Retinal pigment epithelial cell (primary cell): ENCODE data around the gene C6orf15.
A peak's percentile ranks its signal among the peaks of the same experiment; 100 is the strongest.

Source experiments
- DNase-seq: peaks from one replicate; pipeline ENCODE4 v3.0.0-alpha.2; 2010; ENCODE audit warnings: low read depth
- H3K4me3 ChIP-seq: 2 replicates; pipeline ENCODE4 v1.5.1; 2011; ENCODE audit warnings: mild to moderate bottlenecking, low read length, control low read depth, moderate library complexity
- TF ChIP-seq, protein P1 (sequence below): conservative IDR thresholded peaks from 2 replicates; pipeline ENCODE4 v1.5.1; 2011; ENCODE audit warnings: low read depth, low read length, control low read depth, inconsistent platforms

The C6orf15 gene

DNA sequence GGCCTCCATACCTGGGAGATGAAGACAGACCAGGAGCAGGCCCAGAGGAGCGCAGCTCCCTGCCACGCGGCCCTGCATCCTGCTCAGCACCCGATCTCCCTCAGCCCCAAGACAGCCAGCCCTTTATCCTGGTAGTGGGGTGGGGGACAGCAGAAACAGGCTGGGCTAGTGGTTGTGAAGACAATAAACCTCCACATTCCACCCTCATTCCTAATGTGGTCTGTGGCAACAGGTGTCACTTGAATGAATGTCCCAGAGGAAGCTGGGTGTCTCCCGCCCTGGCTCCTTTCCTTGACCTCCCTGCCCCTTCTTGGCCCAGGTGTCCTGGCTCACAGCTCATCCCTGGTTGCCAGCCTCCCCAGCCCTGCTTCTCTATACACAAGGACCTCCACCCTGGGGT is at the start of gene C6orf15:
Gene C6orf15, minus strand, starts transcription at position 98 of the 400 bp plus-strand sequence. Its CDS starts 20 bp downstream, at position 78.
- TF ChIP-seq, protein P1, sequence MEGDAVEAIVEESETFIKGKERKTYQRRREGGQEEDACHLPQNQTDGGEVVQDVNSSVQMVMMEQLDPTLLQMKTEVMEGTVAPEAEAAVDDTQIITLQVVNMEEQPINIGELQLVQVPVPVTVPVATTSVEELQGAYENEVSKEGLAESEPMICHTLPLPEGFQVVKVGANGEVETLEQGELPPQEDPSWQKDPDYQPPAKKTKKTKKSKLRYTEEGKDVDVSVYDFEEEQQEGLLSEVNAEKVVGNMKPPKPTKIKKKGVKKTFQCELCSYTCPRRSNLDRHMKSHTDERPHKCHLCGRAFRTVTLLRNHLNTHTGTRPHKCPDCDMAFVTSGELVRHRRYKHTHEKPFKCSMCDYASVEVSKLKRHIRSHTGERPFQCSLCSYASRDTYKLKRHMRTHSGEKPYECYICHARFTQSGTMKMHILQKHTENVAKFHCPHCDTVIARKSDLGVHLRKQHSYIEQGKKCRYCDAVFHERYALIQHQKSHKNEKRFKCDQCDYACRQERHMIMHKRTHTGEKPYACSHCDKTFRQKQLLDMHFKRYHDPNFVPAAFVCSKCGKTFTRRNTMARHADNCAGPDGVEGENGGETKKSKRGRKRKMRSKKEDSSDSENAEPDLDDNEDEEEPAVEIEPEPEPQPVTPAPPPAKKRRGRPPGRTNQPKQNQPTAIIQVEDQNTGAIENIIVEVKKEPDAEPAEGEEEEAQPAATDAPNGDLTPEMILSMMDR: no peak
- DNase-seq: no peak
- H3K4me3 ChIP-seq: no peak within 1 kb of the TSS

DNA sequence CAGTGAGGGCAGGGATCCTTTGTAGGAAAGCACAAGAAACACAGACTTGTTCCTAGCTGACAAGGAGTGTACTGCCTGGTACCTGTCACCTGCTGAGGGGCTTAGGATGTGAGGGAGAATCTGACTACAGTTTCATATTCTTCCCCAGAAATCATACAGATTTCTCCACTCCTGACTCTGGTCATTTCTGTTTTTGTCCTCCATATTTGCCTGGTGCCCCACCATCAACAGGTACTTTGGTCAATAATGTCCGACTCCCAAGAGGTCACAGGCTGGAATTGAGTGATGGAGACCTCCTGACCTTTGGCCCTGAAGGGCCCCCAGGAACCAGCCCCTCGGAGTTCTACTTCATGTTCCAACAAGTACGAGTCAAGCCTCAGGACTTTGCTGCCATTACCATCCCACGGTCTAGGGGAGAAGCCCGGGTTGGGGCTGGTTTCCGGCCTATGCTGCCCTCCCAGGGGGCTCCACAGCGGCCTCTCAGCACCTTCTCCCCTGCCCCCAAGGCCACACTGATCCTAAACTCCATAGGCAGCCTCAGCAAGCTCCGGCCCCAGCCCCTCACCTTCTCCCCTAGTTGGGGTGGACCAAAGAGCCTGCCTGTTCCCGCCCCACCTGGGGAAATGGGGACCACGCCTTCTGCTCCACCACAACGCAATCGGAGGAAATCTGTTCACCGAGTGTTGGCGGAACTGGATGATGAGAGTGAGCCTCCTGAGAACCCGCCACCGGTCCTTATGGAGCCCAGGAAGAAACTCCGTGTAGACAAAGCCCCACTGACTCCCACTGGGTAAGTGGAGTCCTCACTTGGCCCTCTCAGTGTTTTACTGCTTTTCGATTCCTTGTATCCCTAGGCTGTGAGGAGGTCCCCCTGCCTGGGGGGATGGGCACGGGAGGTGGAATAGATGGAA is 49.1 kb upstream of the C6orf15 start:
- TF ChIP-seq, protein P1: no peak
- no peak overlapping the region for H3K4me3 ChIP-seq
- no peak for DNase-seq

DNA sequence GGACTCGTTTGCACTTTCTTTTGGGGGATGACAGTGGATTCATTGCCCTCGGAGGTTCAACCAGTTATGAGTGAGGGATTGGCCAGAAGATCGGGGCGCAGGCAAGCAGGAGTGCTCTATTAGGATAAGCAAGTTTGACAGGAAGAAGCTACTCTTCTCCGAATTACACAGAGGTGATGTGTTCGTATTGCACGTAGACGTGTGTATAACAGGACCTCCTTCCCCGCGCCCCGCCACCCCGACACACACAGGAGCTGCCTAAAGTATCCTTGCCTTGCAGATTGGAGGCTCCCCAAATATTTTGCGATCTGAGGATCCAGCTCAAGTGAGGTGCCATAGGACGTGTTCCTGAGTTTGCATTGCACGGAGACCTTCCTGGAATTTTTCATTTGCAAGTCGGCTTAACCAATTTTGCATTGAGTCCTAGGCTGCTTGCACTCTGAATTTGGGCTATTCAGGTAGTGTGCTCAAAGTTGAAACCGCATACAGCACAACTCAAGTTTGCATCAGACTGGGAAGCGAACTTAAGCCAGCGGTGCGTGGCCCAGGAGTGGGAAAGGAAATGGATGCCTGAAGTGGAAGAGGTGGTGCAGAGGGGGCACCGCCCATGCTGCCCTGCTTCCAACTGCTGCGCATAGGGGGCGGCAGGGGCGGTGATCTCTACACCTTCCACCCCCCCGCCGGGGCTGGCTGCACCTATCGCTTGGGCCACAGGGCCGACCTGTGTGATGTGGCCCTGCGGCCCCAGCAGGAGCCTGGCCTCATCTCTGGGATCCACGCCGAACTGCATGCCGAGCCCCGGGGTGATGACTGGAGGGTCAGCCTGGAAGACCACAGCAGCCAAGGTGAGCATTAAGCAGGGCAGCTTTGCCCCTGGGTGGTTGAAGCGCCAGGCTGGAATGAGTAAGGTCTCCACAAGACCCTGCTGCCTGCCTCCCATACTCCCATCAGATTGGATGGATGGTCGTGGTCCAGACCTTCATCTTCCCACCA is 46.8 kb upstream of the C6orf15 start:
- no peak for DNase-seq
- H3K4me3 ChIP-seq: peak overlapping the region; percentile 81

DNA sequence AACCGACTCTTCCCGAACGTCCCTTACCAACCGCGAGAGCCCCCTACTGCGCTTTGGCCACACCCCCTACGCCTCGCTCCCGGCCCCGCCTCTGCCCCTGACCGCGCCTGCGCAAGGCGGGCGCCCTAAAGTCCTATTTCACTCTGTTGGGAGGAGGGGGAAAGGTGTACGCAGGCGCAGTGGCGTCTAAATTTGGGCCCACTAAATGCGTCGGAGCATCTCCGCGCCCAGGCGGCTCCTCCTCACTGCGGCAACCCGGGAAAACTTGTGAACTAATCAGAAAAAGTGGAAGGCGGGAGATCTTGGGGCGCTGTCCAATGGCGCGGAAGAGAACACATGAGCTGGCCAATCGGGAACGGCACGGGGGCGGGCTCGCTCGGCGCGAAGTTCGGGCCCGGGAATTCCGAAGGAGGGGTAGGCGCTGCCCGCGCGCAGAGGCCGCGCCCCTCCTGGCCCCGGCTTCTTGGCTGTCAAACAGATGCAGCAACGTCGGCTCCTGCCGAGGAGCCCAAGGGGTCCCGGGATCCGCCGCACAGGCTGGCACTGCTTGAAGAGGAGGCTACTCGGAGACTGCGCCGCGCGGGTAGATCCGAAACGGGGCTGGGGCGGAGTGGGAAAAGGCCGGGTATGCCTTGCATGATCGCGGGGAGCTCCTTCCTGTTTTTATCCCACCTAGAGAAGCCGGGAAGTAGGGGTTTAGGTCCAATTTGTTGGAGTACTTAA is 45.9 kb upstream of the C6orf15 start, which contains the start of gene TCF19:
Gene TCF19, plus strand, starts transcription at position 450 of the 723 bp plus-strand sequence. CDS start 881 bp downstream, outside the sequence.
- TF ChIP-seq, protein P1: no peak
- H3K4me3 ChIP-seq: peak within 1 kb of the TSS; percentile 81
- DNase-seq: peak; percentile 94

More for the DNA sequence above, 46.8 kb upstream of the C6orf15 start:
- TF ChIP-seq, protein P1: peak; percentile 13

DNA sequence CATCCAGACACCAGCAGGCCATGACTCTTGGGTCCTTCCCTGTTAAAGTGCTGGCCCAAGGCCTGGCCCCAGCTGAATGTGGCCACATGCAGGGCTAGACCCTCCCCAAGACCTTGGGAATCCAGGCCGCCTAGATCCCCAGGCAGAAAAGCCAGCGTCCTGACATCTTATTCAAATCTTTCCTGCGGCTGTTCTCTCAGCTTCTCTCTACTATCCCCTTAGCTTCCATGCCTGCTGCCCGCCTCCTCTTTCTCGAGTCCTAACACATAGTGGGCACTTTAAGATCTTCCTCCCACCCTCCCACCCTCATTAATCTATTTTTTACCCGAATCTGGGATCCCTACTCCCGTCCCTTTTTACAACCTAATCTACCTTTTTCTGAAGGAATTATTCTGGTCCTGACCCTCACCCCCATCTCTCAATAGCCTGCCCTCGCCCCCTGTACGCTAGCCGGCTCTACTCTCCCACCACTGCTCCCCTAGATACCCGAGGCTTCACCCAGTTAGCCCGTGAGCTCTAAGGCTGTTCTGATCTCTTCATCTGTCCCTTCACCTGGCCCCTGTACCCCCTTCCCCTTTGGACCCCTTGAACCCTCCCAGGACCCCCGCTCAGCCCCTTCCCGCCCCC is 45.3 kb upstream of the C6orf15 start, which contains the start of gene CCHCR1:
Gene CCHCR1, minus strand, starts transcription at position 290 of the 627 bp plus-strand sequence. Its CDS starts 202 bp downstream, at position 88.
- TF ChIP-seq, protein P1: no peak
- no peak for DNase-seq
- peak within 1 kb of the TSS; percentile 81 for H3K4me3 ChIP-seq

DNA sequence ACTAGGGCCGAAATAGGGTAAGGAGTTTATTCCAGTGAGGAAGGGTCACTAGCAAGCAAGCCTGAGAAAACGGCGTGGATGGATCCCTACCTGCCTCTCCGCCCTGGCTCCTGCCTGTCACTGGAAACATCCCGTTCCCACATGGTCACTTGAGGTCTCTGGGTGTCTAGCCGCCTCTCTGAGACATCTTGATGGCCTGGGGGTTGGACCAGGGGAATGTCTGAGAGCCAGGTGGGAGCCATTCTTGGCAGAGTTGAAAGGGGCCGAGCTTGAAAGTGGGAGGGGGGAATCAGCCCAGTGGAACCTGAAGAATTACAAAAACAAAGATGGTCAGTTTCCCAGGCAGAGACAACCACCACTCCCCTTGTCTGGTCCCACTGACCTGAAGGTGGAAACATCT is 44.3 kb upstream of the C6orf15 start:
- TF ChIP-seq, protein P1: no peak
- no peak overlapping the region for H3K4me3 ChIP-seq
- no peak for DNase-seq
